Psoas muscle (tissue), 8 donors: ENCODE measurements around the gene GJC1. TPM values are rescaled to one million over a fixed set of nuclear protein-coding genes. Genes with fewer than 3 reads are reported as not detected.

ENCODE experiments used
- ATAC-seq, 4 donors: fragments of 200-7000 bp; cut with Tn5 transposase; one replicate each; pipeline ENCODE4 v1.9.1; 2020; ENCODE audit warnings: moderate library complexity in 3 of 4, mild to moderate bottlenecking in 2 of 4
- DNase-seq, 2 donors: peaks; one replicate each; pipeline ENCODE4 v3.0.0-alpha.2; 2020
- H3K27ac ChIP-seq: fragments of 200-600 bp; one replicate; pipeline ENCODE4 v1.8.0; 2022
- H3K27me3 ChIP-seq, 3 donors: fragments of 200-600 bp in 1 of 3; one replicate each; pipeline versions ENCODE4 v1.6.1 to v1.8.0; 2013 to 2022; ENCODE audit warnings: low read length in 2 of 3, mild to moderate bottlenecking in 2 of 3, moderate library complexity in 1 of 3; ENCODE audit not compliant: insufficient read depth in 3 of 3
- H3K36me3 ChIP-seq, 2 donors: fragments of 200-600 bp in 1 of 2; one replicate each; pipeline versions ENCODE4 v1.6.1 to v1.8.0; 2013 to 2022; ENCODE audit warnings: low read depth in 1 of 2, mild to moderate bottlenecking in 1 of 2, moderate library complexity in 1 of 2; ENCODE audit not compliant: insufficient read depth in 1 of 2
- H3K4me1 ChIP-seq: fragments of 200-600 bp; one replicate; pipeline ENCODE4 v1.8.0; 2022
- H3K4me3 ChIP-seq: fragments of 200-600 bp; one replicate; pipeline ENCODE4 v1.8.0; 2022; ENCODE audit warnings: mild to moderate bottlenecking
- H3K9me3 ChIP-seq: fragments of 200-600 bp; one replicate; pipeline ENCODE4 v1.8.0; 2022
- WGBS, 3 donors: extraction: QIAGEN DNeasy Blood & Tissue Kit; methylation state at CpG; one replicate each; pipeline versions ENCODE4 v1.1.6 to v1.1.7; 2013; 5-methylcytosine and 5-hydroxymethylcytosine counted together
- intact Hi-C, 2 donors: fragments of 100-400 bp; cut with DNase I; formaldehyde crosslinking; loops; one replicate each; pipeline versions ENCODE4 v1.11.0 to v1.14.2; 2022
- long read RNA-seq, 2 donors: library from polyadenylated mRNA; unstranded; transcript quantifications; one replicate each; pipeline ENCODE4 v2.0.0, GENCODE V29; 2021
- polyA plus RNA-seq, 3 donors: library from polyadenylated mRNA; stranded (reverse); fragments of 200-250 nt; gene quantifications; one replicate each; pipeline ENCODE4 v1.2.3, GENCODE V29; 2013
- total RNA-seq, 4 donors: library from RNA; stranded (reverse); fragmentation: NEBNext Ultra II Directional in 2 of 4; extraction: Animal tissue kit (Norgen Biotek cat#: 25700) in 2 of 4; gene quantifications; one replicate each; pipeline versions ENCODE4 v1.2.1 to v1.2.4, GENCODE V29; 2021 to 2023
- TF ChIP-seq, protein P1 (sequence below): fragments of 200-600 bp; IDR thresholded peaks from one replicate; pipeline ENCODE4 v1.8.0; 2022; ENCODE audit warnings: antibody characterized with exemption
- donor health status: healthy with polysubstance abuse.
- donor health status: DM: no; HTN: no; CAD: no; lungs with moderate emphysema.
- donor health status: Bipolar disorder and iron deficiency.
- donor health status: healthy.
- donor health status: DM: yes; HTN: yes; CAD: no.
- donor health status: DM: no; HTN: no; CAD: no.
- donor health status: DM: no; HTN: no; CAD: no.
- donor health status: DM: yes; HTN: yes; CAD: no.

The GJC1 gene
- total RNA-seq (1 to 10 TPM; 4.7 to 7.9 (median 5.7) TPM), polyA plus RNA-seq (1 to 10 TPM; 2.2 to 2.7 (median 2.5) TPM)
- long read RNA-seq, donor 1, full-length matches to known transcripts = 3 of 3 reads
- long read RNA-seq, donor 1, partial matches to known transcripts = 0 of 3 reads
- long read RNA-seq, donor 1, other reads (novel, unspliced or antisense) = 0 of 3 reads
- long read RNA-seq, donor 2, full-length matches to known transcripts = 6 of 6 reads
- long read RNA-seq, donor 2, partial matches to known transcripts = 0 of 6 reads
- long read RNA-seq, donor 2, other reads (novel, unspliced or antisense) = 0 of 6 reads

DNA sequence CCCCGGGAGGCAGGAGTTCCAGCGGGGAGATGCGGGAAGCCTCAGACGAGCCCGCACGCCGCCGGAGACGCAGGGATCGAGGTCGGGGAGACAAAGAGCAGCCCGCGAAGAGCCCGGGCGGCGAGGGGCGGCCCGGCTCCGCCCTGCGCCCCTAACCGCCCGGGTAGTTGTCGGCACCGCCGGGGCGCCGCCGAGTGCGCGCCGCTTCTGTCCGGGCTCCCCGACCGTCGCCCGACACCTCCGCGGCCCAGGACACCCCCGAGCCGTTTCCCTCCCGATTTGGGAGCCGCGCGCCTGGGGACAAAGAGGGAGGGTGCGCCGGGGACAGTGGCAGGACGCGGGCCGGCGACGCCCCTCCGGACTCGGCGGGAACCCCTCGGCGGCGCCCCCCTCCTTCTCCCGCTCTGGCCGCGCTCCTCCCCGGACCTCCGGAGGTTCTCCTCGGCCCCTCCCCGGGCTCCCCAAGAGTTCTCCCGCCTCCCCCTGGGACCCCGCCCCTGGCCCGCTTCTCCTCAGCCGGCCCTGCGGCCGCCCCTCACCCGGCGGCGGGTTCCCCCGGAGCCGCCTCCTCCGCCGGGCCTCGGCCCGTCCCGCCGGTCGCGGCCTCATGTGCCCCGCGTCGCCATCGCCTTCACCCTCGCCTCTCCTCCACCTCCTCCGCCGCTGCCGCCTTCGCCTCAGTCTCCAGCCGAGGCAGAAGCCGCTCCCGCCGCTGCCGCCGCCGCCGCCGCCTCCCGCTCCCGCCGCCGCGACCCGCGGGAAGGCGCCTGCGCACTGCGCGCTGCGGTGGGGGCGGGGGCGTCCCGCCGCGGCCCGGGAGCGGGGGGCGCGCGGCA, at the start of gene GJC1:
Gene GJC1 (minus strand): TSS at position 765 of the 836 bp plus-strand sequence. CDS start 24,470 bp downstream, outside the sequence.
- WGBS, 3 donors = 1% methylated on average over 69 to 123 of the region's 123 CpGs
- TF ChIP-seq, protein P1, sequence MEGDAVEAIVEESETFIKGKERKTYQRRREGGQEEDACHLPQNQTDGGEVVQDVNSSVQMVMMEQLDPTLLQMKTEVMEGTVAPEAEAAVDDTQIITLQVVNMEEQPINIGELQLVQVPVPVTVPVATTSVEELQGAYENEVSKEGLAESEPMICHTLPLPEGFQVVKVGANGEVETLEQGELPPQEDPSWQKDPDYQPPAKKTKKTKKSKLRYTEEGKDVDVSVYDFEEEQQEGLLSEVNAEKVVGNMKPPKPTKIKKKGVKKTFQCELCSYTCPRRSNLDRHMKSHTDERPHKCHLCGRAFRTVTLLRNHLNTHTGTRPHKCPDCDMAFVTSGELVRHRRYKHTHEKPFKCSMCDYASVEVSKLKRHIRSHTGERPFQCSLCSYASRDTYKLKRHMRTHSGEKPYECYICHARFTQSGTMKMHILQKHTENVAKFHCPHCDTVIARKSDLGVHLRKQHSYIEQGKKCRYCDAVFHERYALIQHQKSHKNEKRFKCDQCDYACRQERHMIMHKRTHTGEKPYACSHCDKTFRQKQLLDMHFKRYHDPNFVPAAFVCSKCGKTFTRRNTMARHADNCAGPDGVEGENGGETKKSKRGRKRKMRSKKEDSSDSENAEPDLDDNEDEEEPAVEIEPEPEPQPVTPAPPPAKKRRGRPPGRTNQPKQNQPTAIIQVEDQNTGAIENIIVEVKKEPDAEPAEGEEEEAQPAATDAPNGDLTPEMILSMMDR = no peak
- Histone ChIP-seq H3K36me3 (no peaks in the 10 kb centered on the region), H3K4me3 (peak within 1 kb of the TSS; percentile 68), H3K27ac (peak within 1 kb of the TSS; percentile 46), H3K4me1 (no peaks in the 10 kb centered on the region), H3K27me3 (peaks cover 4 to 84% (median 19%) of the 10 kb centered on the region in 3 donors), H3K9me3 (no peaks in the 10 kb centered on the region)
- intact Hi-C loops = loop anchor here in 1 of 2 donors (5.0 kb wide), 1 partner anchor 32 kb away; no protein-coding TSS in a partner anchor
- ATAC-seq (peak in 1 of 4 donors; percentile 38), DNase-seq (peak in 1 of 2 donors; percentile 56)

DNA sequence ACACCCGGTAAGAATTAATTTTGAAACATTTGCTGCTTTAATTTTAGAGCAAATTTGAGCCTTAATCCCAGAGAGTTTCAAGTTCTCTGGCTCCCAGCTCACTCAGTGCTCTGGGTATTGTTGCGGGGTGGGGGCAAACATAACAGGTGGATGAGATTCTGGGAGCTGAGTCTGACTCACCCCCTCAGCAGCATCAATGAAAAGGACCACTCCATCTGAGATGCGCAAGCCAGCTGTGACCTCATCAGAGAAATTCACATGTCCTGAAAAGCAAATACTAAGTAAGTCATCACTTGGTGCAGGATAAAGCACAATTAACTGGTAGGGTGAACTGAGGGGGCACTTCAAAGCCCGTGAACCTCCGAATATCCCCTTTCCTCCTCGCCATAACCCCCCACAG, 49.3 kb upstream of the GJC1 start:
- Histone ChIP-seq H3K27ac (no peak overlapping the region), H3K36me3 (peaks cover 23 to 97% of the 10 kb centered on the region in 2 donors), H3K9me3 (no peaks in the 10 kb centered on the region), H3K4me1 (no peaks in the 10 kb centered on the region), H3K27me3 (no peaks in the 10 kb centered on the region), H3K4me3 (no peak overlapping the region)
- WGBS, 3 donors = 87 to 93% (median 91%) methylated on average over 6 of the region's 6 CpGs
- no peak for DNase-seq
- intact Hi-C loops = no loop called here
- ATAC-seq = no peak
- TF ChIP-seq, protein P1 = no peak

DNA sequence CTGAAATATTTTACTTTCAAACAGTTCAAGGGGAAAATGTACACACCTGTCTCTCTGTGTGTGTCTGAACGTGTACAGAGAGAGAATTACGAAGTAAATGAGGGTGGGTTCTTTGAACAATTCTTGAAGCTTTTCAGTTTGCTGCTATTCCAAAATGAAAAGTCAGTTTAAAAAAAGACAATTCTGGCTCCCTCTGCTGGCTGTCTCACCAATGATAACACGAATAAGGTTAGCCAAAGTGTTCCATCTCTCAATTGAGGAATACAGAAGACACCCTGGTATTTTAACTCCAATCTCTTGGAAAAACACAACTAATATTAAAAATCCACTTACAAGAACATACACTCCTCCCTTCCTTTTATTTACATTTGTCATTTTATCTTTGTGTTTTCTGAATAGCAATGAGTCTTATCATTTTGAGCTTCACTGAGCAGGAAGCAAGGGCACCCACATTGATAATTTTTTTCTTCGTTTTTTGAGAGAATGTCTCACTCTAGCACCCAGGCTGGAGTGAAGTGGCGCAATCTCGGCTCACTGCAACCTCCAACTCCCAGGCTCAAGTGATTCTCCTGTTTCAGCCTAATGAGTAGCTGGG, 48.6 kb upstream of the GJC1 start:
- H3K4me3 ChIP-seq = no peak overlapping the region
- H3K27me3 ChIP-seq = no peaks in the 10 kb centered on the region
- H3K27ac ChIP-seq = no peak overlapping the region
- no peak for ATAC-seq
- peaks cover 24 to 96% of the 10 kb centered on the region in 2 donors for H3K36me3 ChIP-seq
- intact Hi-C loops = no loop called here
- no peaks in the 10 kb centered on the region for H3K4me1 ChIP-seq
- no peak for DNase-seq
- TF ChIP-seq, protein P1 = peak; percentile 51
- WGBS, 3 donors = 60 to 64% (median 63%) methylated on average over 6 of the region's 6 CpGs
- no peaks in the 10 kb centered on the region for H3K9me3 ChIP-seq

DNA sequence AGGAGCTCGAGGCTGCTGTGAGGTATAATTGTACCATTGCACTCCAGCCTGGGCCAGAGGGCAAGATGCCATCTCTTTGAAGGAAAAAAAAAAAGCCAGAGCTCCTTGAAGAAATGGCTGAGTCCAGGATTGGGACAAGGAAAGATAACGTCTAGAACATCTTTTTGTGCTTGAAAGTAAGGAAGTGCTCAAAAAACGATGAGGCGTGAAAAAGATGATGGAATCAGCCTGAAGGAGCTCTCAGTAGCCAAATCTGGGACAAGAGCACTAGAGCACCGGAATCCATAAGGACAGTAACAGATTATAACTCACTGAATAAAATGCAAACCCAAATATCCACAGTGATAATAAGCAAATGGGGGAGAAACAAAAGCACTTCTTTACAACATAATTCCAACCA, 47.0 kb upstream of the GJC1 start:
- DNase-seq (no peak), ATAC-seq (no peak)
- TF ChIP-seq, protein P1 = no peak
- Histone ChIP-seq H3K27ac (no peak overlapping the region), H3K4me1 (peaks cover 12% of the 10 kb centered on the region), H3K4me3 (no peak overlapping the region), H3K9me3 (no peaks in the 10 kb centered on the region), H3K27me3 (no peaks in the 10 kb centered on the region), H3K36me3 (peaks cover 12 to 93% of the 10 kb centered on the region in 2 donors)
- 80 to 87% (median 81%) methylated on average over 5 of the region's 5 CpGs for whole genome bisulfite sequencing, 3 donors
- intact Hi-C loops = no loop called here
